ENCODE measurements around the gene CEP68. TPM values are rescaled to one million over a fixed set of nuclear protein-coding genes. Genes with fewer than 3 reads are reported as not detected.

Gene CEP68
- total and polyA plus RNA-seq, 12 donors = 5.6 to 19.3 (median 10.7) TPM

GRCh38 chr2:65113229-65113628 lies 57.0 kb downstream of the CEP68 start:
- Histone ChIP-seq H3K27ac (no peak overlapping the region), H3K4me3 (no peak overlapping the region), H3K36me3 (replicated peaks in 1 of 2) (no peaks in the 10 kb centered on the region), H3K27me3 (no peaks in the 10 kb centered on the region), H3K4me1 (replicated peaks in 1 of 2) (peaks cover 0 to 49% of the 10 kb centered on the region in 2 donors), H3K9me3 (replicated peaks in 1 of 3) (no peaks in the 10 kb centered on the region)
- TF ChIP-seq POLR2A (IDR thresholded peaks at IDR 0.05) = no peak
- TF ChIP-seq CTCF (IDR thresholded peaks at IDR 0.05) = no peak
- intact Hi-C loops (cut with DNase I) = no loop called here
- DNase-seq = no peak
- 93 to 99% (median 95%) methylated on average over 4 of the region's 4 CpGs for WGBS, 4 donors

- no peak for DNase-seq
- Histone ChIP-seq H3K9me3 (replicated peaks in 1 of 3) (no peaks in the 10 kb centered on the region), H3K4me3 (no peak overlapping the region), H3K36me3 (replicated peaks in 1 of 2) (no peaks in the 10 kb centered on the region), H3K27ac (no peak overlapping the region), H3K4me1 (replicated peaks in 1 of 2) (peaks cover 0 to 55% of the 10 kb centered on the region in 2 donors), H3K27me3 (no peaks in the 10 kb centered on the region)
- WGBS, 4 donors = 60 to 76% (median 62%) methylated on average over 2 of the region's 2 CpGs
- TF ChIP-seq CTCF (IDR thresholded peaks at IDR 0.05) = no peak
- no peak for TF ChIP-seq POLR2A (IDR thresholded peaks at IDR 0.05)
- intact Hi-C loops (cut with DNase I) = no loop called here
Observed at GRCh38 chr2:65113816-65114215, 57.6 kb downstream of the CEP68 start.

- intact Hi-C loops (cut with DNase I) = loop anchor here in 1 of 2 donors (5.0 kb wide), 1 partner anchor 33 kb away; no protein-coding TSS in a partner anchor
- Histone ChIP-seq H3K4me3 (no peak overlapping the region), H3K9me3 (replicated peaks in 1 of 3) (no peaks in the 10 kb centered on the region), H3K4me1 (replicated peaks in 1 of 2) (peaks cover 0 to 66% of the 10 kb centered on the region in 2 donors), H3K27me3 (no peaks in the 10 kb centered on the region), H3K36me3 (replicated peaks in 1 of 2) (no peaks in the 10 kb centered on the region), H3K27ac (no peak overlapping the region)
- TF ChIP-seq POLR2A (IDR thresholded peaks at IDR 0.05) = no peak
- DNase-seq = no peak
Observed at GRCh38 chr2:65114921-65115320, 58.7 kb downstream of the CEP68 start.

- Histone ChIP-seq H3K4me1 (replicated peaks in 1 of 2) (peaks cover 0 to 68% of the 10 kb centered on the region in 2 donors), H3K27ac (no peak overlapping the region), H3K4me3 (no peak overlapping the region), H3K9me3 (replicated peaks in 1 of 3) (no peaks in the 10 kb centered on the region), H3K36me3 (replicated peaks in 1 of 2) (no peaks in the 10 kb centered on the region), H3K27me3 (no peaks in the 10 kb centered on the region)
- DNase-seq = no peak
- TF ChIP-seq CTCF (IDR thresholded peaks at IDR 0.05) (no peak), POLR2A (IDR thresholded peaks at IDR 0.05) (no peak)
- intact Hi-C loops (cut with DNase I) = loop anchor here in 1 of 2 donors (5.0 kb wide), 1 partner anchor 34 kb away; no protein-coding TSS in a partner anchor
Observed at GRCh38 chr2:65116645-65117044, 60.4 kb downstream of the CEP68 start.

- Histone ChIP-seq H3K9me3 (replicated peaks in 1 of 3) (no peaks in the 10 kb centered on the region), H3K36me3 (replicated peaks in 1 of 2) (no peaks in the 10 kb centered on the region), H3K27ac (peak overlapping the region in 1 of 5 donors; percentile 24), H3K4me3 (no peak overlapping the region), H3K4me1 (replicated peaks in 1 of 2) (peaks cover 20 to 64% of the 10 kb centered on the region in 2 donors), H3K27me3 (no peaks in the 10 kb centered on the region)
- TF ChIP-seq POLR2A (IDR thresholded peaks at IDR 0.05) (no peak), CTCF (IDR thresholded peaks at IDR 0.05) (no peak)
- 67 to 77% (median 72%) methylated on average over 5 of the region's 5 CpGs for WGBS, 4 donors
- intact Hi-C loops (cut with DNase I) = loop anchor here in 1 of 2 donors (10.0 kb wide), 1 partner anchor 56 kb away; no protein-coding TSS in a partner anchor
- no peak for DNase-seq
Observed at GRCh38 chr2:65120990-65121693, 64.9 kb downstream of the CEP68 start.
